Measurements from ENCODE around the gene DNAJC1.
A peak's percentile ranks its signal among the peaks of the same experiment; 100 is the strongest.

DNAJC1 gene

DNA sequence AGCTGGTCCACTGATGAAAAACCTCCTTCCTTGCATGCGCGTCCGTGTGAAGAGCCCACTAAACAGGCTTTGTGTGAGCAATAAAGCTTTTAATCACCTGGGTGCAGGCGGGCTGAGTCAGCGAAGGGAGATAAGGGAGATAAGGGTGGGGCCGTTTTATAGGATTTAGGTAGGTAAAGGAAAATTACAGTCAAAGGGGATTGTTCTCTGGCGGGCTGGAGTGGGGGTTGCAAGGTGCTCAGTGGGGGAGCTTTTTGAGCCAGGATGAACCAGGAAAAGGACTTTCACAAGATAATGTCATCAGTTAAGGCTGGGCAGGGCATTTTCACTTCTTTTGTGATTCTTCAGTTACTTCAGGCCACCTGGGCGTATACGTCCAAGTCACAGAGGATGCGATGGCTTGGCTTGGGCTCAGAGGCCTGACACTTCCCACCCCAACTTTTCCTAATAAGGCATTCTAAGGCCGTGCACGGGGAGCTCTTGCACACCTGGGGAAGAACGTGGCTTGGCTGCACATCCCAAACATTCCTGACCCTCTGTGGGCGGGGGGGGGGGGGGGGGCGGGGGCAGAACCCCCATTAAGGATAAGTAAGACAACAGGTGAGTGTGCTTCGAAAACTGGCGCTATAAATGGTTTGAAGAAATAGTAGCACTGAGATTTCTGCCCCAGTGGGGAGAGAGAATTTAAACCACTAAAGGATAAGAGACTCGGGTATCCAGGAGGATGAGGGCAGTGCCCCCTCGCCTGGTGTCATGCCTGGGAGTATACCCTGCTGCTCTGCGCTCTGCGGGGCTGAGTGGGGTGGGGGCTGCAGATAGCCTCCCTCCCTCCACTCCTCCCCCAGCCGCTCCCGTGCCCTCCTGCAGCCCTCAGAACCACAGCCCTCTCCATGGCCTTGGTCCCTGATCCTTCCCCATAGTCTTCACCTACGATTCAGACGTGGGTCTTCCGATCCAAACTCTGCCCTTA lies 251.9 kb downstream of the DNAJC1 start (continued):
- TF ChIP-seq, protein P1, sequence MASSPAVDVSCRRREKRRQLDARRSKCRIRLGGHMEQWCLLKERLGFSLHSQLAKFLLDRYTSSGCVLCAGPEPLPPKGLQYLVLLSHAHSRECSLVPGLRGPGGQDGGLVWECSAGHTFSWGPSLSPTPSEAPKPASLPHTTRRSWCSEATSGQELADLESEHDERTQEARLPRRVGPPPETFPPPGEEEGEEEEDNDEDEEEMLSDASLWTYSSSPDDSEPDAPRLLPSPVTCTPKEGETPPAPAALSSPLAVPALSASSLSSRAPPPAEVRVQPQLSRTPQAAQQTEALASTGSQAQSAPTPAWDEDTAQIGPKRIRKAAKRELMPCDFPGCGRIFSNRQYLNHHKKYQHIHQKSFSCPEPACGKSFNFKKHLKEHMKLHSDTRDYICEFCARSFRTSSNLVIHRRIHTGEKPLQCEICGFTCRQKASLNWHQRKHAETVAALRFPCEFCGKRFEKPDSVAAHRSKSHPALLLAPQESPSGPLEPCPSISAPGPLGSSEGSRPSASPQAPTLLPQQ (tag by site-specific recombination; IDR thresholded peaks at IDR 0.05) = 0 out of 2 replicates have a peak, but pooled peaks have one; percentile 17
- TF ChIP-seq ZFHX2 (tag by site-specific recombination; conservative IDR thresholded peaks at IDR 0.05) = peak; percentile 43; the same call in 1 of the 2 replicates
- peak; percentile 38; the same call in 1 of the 2 replicates for TF ChIP-seq EGR2 (tag by site-specific recombination; IDR thresholded peaks at IDR 0.05; ENCODE audit: low read depth)
- TF ChIP-seq KLF17 (tag by site-specific recombination; IDR thresholded peaks at IDR 0.05) = 0 out of 2 replicates have a peak, but pooled peaks have one; percentile 34
- TF ChIP-seq, protein P2, sequence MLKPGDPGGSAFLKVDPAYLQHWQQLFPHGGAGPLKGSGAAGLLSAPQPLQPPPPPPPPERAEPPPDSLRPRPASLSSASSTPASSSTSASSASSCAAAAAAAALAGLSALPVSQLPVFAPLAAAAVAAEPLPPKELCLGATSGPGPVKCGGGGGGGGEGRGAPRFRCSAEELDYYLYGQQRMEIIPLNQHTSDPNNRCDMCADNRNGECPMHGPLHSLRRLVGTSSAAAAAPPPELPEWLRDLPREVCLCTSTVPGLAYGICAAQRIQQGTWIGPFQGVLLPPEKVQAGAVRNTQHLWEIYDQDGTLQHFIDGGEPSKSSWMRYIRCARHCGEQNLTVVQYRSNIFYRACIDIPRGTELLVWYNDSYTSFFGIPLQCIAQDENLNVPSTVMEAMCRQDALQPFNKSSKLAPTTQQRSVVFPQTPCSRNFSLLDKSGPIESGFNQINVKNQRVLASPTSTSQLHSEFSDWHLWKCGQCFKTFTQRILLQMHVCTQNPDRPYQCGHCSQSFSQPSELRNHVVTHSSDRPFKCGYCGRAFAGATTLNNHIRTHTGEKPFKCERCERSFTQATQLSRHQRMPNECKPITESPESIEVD (tag by site-specific recombination; IDR thresholded peaks at IDR 0.05) = peak; percentile 44; the same call in 1 of the 2 replicates
- TF ChIP-seq ZNF629 (tag by site-specific recombination; IDR thresholded peaks at IDR 0.05) = peak; percentile 27; the same call in 1 of the 2 replicates
- TF ChIP-seq GLIS1 (tag by site-specific recombination; IDR thresholded peaks at IDR 0.05) = peak; percentile 72
- TF ChIP-seq ZNF843 (tag by site-specific recombination; IDR thresholded peaks at IDR 0.05) = peak; percentile 73
- TF ChIP-seq ZNF366 (tag by site-specific recombination; conservative IDR thresholded peaks at IDR 0.05) = peak; percentile 60
- peak; percentile 57 for TF ChIP-seq ZXDB (tag by site-specific recombination; IDR thresholded peaks at IDR 0.05)
- TF ChIP-seq, protein P3, sequence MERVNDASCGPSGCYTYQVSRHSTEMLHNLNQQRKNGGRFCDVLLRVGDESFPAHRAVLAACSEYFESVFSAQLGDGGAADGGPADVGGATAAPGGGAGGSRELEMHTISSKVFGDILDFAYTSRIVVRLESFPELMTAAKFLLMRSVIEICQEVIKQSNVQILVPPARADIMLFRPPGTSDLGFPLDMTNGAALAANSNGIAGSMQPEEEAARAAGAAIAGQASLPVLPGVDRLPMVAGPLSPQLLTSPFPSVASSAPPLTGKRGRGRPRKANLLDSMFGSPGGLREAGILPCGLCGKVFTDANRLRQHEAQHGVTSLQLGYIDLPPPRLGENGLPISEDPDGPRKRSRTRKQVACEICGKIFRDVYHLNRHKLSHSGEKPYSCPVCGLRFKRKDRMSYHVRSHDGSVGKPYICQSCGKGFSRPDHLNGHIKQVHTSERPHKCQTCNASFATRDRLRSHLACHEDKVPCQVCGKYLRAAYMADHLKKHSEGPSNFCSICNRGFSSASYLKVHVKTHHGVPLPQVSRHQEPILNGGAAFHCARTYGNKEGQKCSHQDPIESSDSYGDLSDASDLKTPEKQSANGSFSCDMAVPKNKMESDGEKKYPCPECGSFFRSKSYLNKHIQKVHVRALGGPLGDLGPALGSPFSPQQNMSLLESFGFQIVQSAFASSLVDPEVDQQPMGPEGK (tag by site-specific recombination; IDR thresholded peaks at IDR 0.05) = peak; percentile 57
- no peak for TF ChIP-seq ZNF140 (tag by site-specific recombination; IDR thresholded peaks at IDR 0.05)
- peak; percentile 40; the same call in 1 of the 2 replicates for TF ChIP-seq ZNF18 (tag by site-specific recombination; IDR thresholded peaks at IDR 0.05)
- TF ChIP-seq ZNF146 (tag by site-specific recombination; IDR thresholded peaks at IDR 0.05) = no peak
- TF ChIP-seq, protein P4, sequence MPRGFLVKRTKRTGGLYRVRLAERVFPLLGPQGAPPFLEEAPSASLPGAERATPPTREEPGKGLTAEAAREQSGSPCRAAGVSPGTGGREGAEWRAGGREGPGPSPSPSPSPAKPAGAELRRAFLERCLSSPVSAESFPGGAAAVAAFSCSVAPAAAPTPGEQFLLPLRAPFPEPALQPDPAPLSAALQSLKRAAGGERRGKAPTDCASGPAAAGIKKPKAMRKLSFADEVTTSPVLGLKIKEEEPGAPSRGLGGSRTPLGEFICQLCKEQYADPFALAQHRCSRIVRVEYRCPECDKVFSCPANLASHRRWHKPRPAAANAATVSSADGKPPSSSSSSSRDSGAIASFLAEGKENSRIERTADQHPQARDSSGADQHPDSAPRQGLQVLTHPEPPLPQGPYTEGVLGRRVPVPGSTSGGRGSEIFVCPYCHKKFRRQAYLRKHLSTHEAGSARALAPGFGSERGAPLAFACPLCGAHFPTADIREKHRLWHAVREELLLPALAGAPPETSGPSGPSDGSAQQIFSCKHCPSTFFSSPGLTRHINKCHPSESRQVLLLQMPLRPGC (tag by site-specific recombination; IDR thresholded peaks at IDR 0.05) = 0 out of 2 replicates have a peak, but pooled peaks have one; percentile 15
- TF ChIP-seq ZNF398 (tag by site-specific recombination; IDR thresholded peaks at IDR 0.05) = peak; percentile 70
- peak; percentile 45; the same call in 1 of the 2 replicates for TF ChIP-seq KLF7 (tag by site-specific recombination; IDR thresholded peaks at IDR 0.05; ENCODE audit: borderline replicate concordance)
- no peak for TF ChIP-seq ZNF623 (tag by site-specific recombination; IDR thresholded peaks at IDR 0.05)
- TF ChIP-seq KLF1 (tag by site-specific recombination; IDR thresholded peaks at IDR 0.05) = peak; percentile 77
